Progenitor cell of endocrine pancreas (in vitro differentiated cells): ENCODE data around the gene TWIST2. TPM values are rescaled to one million over a fixed set of nuclear protein-coding genes. Genes with fewer than 3 reads are reported as not detected.

Experiments
- DNase-seq: peaks from one replicate; pipeline ENCODE4 v3.0.0; 2021; ENCODE audit warnings: low spot score; ENCODE audit not compliant: unreplicated experiment
- H3K27ac Mint-ChIP-seq: 2 replicates; pipeline ENCODE4 v1.8.0; 2021; ENCODE audit warnings: mild to moderate bottlenecking, moderate library complexity, mixed read lengths
- H3K27me3 Mint-ChIP-seq: 2 replicates; pipeline ENCODE4 v1.8.0; 2021; ENCODE audit warnings: mixed read lengths
- H3K36me3 Mint-ChIP-seq: 2 replicates; pipeline ENCODE4 v1.8.0; 2022; ENCODE audit warnings: mixed read lengths; ENCODE audit not compliant: insufficient read depth
- H3K4me1 Mint-ChIP-seq: 2 replicates; pipeline ENCODE4 v1.8.0; 2021; ENCODE audit warnings: low read depth, mixed read lengths
- H3K4me3 Mint-ChIP-seq: 2 replicates; pipeline ENCODE4 v1.8.0; 2021; ENCODE audit warnings: low read depth, mild to moderate bottlenecking, moderate library complexity, mixed read lengths
- H3K9me3 Mint-ChIP-seq: 2 replicates; pipeline ENCODE4 v1.8.0; 2021; ENCODE audit warnings: low read depth, mixed read lengths
- total RNA-seq: library from RNA; stranded (reverse); gene quantifications from 2 replicates; pipeline ENCODE4 v1.2.1, GENCODE V29; 2021
- TF ChIP-seq, protein P1 (sequence below): fragments of 200-600 bp; sonication (generic); IDR thresholded peaks from one replicate; pipeline ENCODE4 v1.5.0; 2021; ENCODE audit warnings: antibody characterized with exemption, mild to moderate bottlenecking; ENCODE audit not compliant: unreplicated experiment

TWIST2 gene
- total RNA-seq, 1 donor from 2014 or later = not detected

GRCh38 chr2:238925816-238926521 is 78.1 kb downstream of the TWIST2 start:
- Mint-ChIP-seq H3K36me3 (no peaks in the 10 kb centered on the region), H3K27me3 (peaks cover 12% of the 10 kb centered on the region), H3K4me1 (peaks cover 8% of the 10 kb centered on the region), H3K27ac (peak overlapping the region; percentile 62), H3K4me3 (no peak overlapping the region), H3K9me3 (no peaks in the 10 kb centered on the region)
- no peak for DNase-seq
- TF ChIP-seq, protein P1, sequence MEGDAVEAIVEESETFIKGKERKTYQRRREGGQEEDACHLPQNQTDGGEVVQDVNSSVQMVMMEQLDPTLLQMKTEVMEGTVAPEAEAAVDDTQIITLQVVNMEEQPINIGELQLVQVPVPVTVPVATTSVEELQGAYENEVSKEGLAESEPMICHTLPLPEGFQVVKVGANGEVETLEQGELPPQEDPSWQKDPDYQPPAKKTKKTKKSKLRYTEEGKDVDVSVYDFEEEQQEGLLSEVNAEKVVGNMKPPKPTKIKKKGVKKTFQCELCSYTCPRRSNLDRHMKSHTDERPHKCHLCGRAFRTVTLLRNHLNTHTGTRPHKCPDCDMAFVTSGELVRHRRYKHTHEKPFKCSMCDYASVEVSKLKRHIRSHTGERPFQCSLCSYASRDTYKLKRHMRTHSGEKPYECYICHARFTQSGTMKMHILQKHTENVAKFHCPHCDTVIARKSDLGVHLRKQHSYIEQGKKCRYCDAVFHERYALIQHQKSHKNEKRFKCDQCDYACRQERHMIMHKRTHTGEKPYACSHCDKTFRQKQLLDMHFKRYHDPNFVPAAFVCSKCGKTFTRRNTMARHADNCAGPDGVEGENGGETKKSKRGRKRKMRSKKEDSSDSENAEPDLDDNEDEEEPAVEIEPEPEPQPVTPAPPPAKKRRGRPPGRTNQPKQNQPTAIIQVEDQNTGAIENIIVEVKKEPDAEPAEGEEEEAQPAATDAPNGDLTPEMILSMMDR = no peak

- Mint-ChIP-seq H3K4me1 (peaks cover 8% of the 10 kb centered on the region), H3K4me3 (no peak overlapping the region), H3K36me3 (no peaks in the 10 kb centered on the region), H3K9me3 (no peaks in the 10 kb centered on the region), H3K27ac (no peak overlapping the region), H3K27me3 (peaks cover 9% of the 10 kb centered on the region)
- no peak for DNase-seq
- TF ChIP-seq, protein P1 = no peak
Observed at GRCh38 chr2:238926761-238927611, 79.1 kb downstream of the TWIST2 start.

DNA sequence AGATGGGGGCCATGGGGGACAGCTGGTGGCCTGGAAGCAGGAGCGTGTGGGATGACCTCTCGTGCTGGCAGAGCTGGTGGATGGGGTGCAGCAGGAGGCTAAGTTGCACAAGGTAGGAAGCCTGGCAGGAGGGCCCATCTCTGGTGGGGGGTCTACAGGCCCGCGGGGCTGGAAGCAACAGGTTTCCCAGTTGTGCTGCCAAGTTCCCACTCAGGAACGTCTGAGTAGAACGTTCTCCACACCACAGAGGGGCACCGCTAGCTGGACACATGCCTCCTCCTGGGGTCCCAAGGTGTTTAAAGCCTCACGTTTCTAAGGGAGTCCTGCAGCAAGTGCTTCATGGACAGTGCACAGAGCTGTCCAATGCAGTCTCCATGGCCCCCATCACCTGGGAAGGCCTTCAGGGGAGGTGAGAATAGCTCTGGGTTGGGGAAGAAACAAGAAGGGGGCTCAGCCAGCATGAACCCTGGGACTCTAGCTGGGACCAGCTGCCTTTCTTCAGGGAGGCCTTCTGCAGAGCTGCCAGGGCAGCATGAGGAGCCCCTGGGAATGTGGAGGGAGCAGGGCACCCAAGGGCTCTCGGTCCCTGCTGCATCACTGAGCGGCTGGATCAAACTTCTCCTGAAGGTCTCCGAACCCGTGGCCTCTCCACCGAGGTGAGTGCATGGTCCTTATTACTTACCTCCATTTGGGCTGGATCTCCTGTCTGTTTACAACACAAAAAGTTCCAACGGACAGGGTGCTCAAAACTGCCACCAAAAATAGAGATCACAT is 80.0 kb downstream of the TWIST2 start:
- Mint-ChIP-seq H3K27ac (no peak overlapping the region), H3K27me3 (peaks cover 6% of the 10 kb centered on the region)

DNA sequence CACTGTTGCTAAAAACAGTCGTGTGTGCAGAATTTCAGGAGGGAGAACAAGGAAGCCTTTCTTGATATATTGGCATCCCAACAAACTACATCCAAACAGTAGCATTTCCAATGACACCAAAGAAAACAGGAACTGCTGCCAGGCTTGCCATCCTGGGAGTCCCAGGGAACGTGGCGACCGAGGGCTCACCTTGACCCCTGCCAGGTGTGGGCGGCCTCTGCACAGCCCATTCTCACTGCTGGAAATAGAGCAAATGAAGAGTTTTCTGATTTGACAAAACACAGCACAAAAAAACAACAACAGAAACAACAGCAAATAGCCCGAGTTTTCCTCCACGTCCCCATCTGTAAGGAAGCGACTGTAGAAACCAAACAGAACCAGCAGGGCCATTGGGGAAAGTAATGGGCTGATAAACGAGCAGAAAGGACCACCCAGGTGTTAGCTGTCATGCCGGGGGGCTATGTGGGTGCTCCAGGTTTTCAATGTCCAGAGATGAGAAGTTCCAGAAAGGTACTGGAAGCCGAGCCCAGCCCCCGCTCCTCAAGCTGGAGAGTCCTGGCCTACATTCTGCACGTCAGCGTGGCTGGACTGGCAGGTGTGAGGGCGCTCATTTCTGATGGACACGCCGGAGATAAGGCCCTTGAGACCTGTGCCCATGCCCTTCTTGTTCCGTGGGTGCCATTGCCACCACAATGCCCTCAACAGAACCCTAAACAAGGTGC is 80.8 kb downstream of the TWIST2 start:
- Mint-ChIP-seq H3K9me3 (peaks cover 2% of the 10 kb centered on the region), H3K4me1 (peaks cover 8% of the 10 kb centered on the region), H3K27me3 (peaks cover 6% of the 10 kb centered on the region), H3K4me3 (no peak overlapping the region), H3K27ac (no peak overlapping the region), H3K36me3 (no peaks in the 10 kb centered on the region)
- TF ChIP-seq, protein P1 = no peak
- no peak for DNase-seq

More for the DNA sequence above, 80.0 kb downstream of the TWIST2 start:
- no peaks in the 10 kb centered on the region for H3K36me3 Mint-ChIP-seq
- H3K9me3 Mint-ChIP-seq = no peaks in the 10 kb centered on the region
- DNase-seq = no peak
- H3K4me1 Mint-ChIP-seq = peaks cover 8% of the 10 kb centered on the region
- TF ChIP-seq, protein P1 = no peak
- no peak overlapping the region for H3K4me3 Mint-ChIP-seq
